NCI-H146 (cell line): ENCODE measurements around the gene SDHB.
A peak's percentile ranks its signal among the peaks of the same experiment; 100 is the strongest.

Experiments used
- DNase-seq: peaks from one replicate; lab custom pipeline; 2025; lab: John Stamatoyannopoulos, UW

The SDHB gene

GRCh38 chr1:17053685-17054410 is at the start of gene SDHB:
TSS of gene SDHB (minus strand) at chr1:17054032. CDS start at chr1:17054019, 13 bp downstream.
- peak; percentile 96 for DNase-seq

- no peak for DNase-seq
These were observed 48.4 kb upstream of the SDHB start for GRCh38 chr1:17102232-17102631.

- no peak for DNase-seq
These were observed 47.4 kb upstream of the SDHB start for GRCh38 chr1:17101261-17101660.

GRCh38 chr1:17099616-17100340 is 45.9 kb upstream of the SDHB start:
- DNase-seq, result no peak

GRCh38 chr1:17098446-17099317 is 44.9 kb upstream of the SDHB start:
- DNase-seq, result no peak

- DNase-seq, result no peak
These were observed 44.0 kb upstream of the SDHB start for GRCh38 chr1:17097787-17098186.

- DNase-seq, result no peak
These were observed 43.3 kb upstream of the SDHB start for GRCh38 chr1:17097147-17097546.

- DNase-seq, result no peak
These were observed 42.8 kb upstream of the SDHB start for GRCh38 chr1:17096584-17096983.

GRCh38 chr1:17095141-17095540 is 41.3 kb upstream of the SDHB start:
- no peak for DNase-seq

GRCh38 chr1:17094664-17095063 is 40.8 kb upstream of the SDHB start:
- no peak for DNase-seq

GRCh38 chr1:17093822-17094393 is 40.1 kb upstream of the SDHB start:
- DNase-seq, result no peak

GRCh38 chr1:17091252-17091651 is 37.4 kb upstream of the SDHB start:
- no peak for DNase-seq

- DNase-seq, result no peak
These were observed 35.7 kb upstream of the SDHB start for GRCh38 chr1:17089506-17089905.

- no peak for DNase-seq
These were observed 32.9 kb upstream of the SDHB start for GRCh38 chr1:17086751-17087150.

- no peak for DNase-seq
These were observed 31.0 kb upstream of the SDHB start for GRCh38 chr1:17084787-17085186.

GRCh38 chr1:17082761-17083160 is 28.9 kb upstream of the SDHB start:
- no peak for DNase-seq

- DNase-seq, result no peak
These were observed 27.6 kb upstream of the SDHB start for GRCh38 chr1:17081439-17081838.

- no peak for DNase-seq
These were observed 27.0 kb upstream of the SDHB start for GRCh38 chr1:17080880-17081279.

GRCh38 chr1:17080085-17080759 is 26.4 kb upstream of the SDHB start:
- DNase-seq, result no peak

- DNase-seq, result no peak
These were observed 25.4 kb upstream of the SDHB start for GRCh38 chr1:17078991-17079868.
